ENCODE measurements around the gene PCDHB6.
"Not testable (repeated sequence)": the region's sequence is repeated elsewhere in the genome, so short reads cannot be mapped to it uniquely, and the experiment has no call there.

The PCDHB6 gene

GRCh38 chr5:141172381-141173204 lies 22.7 kb downstream of the PCDHB6 start, which contains the start of gene PCDHB7:
Gene PCDHB7, plus strand, starts transcription at chr5:141172644. Its CDS starts 192 bp downstream, at chr5:141172836.
- no peak for DNase-seq

GRCh38 chr5:141174291-141175104 lies 24.6 kb downstream of the PCDHB6 start:
- DNase-seq = not testable (repeated sequence)

- DNase-seq = no peak
Observed at GRCh38 chr5:141175933-141176332, 26.1 kb downstream of the PCDHB6 start.

- DNase-seq = not testable (repeated sequence)
Observed at GRCh38 chr5:141177577-141178191, 27.8 kb downstream of the PCDHB6 start, which contains the start of gene PCDHB8. Gene PCDHB8, plus strand, starts transcription at chr5:141177790. Its CDS starts 245 bp downstream, at chr5:141178035.

GRCh38 chr5:141179371-141179770 lies 29.5 kb downstream of the PCDHB6 start:
- DNase-seq = not testable (repeated sequence)

GRCh38 chr5:141179876-141180275 lies 30.0 kb downstream of the PCDHB6 start:
- DNase-seq = not testable (repeated sequence)

GRCh38 chr5:141180313-141180712 lies 30.5 kb downstream of the PCDHB6 start:
- no peak for DNase-seq

- DNase-seq = peak in 1 of 2 experiments; percentile 17
Observed at GRCh38 chr5:141182248-141182647, 32.4 kb downstream of the PCDHB6 start, which contains the start of gene PCDHB16. Gene PCDHB16, plus strand, starts transcription at chr5:141182387. Its CDS starts 173 bp downstream, at chr5:141182560.

GRCh38 chr5:141184117-141184855 lies 34.4 kb downstream of the PCDHB6 start:
- DNase-seq = not testable (repeated sequence)

- DNase-seq = peak; percentile 16 to 75
Observed at GRCh38 chr5:141186897-141187512, 37.1 kb downstream of the PCDHB6 start, which contains the start of gene PCDHB9. Gene PCDHB9, plus strand, starts transcription at chr5:141187161. Its CDS starts 158 bp downstream, at chr5:141187319.

GRCh38 chr5:141188682-141189081 lies 38.8 kb downstream of the PCDHB6 start:
- not testable (repeated sequence) for DNase-seq

GRCh38 chr5:141189131-141189530 lies 39.3 kb downstream of the PCDHB6 start:
- not testable (repeated sequence) for DNase-seq

GRCh38 chr5:141192110-141192725 lies 42.4 kb downstream of the PCDHB6 start, which contains the start of gene PCDHB10:
Gene PCDHB10, plus strand, starts transcription at chr5:141192353. Its CDS starts 200 bp downstream, at chr5:141192553.
- DNase-seq = peak in 1 of 2 experiments; percentile 66

GRCh38 chr5:141194332-141194731 lies 44.5 kb downstream of the PCDHB6 start:
- not testable (repeated sequence) for DNase-seq

GRCh38 chr5:141196363-141196762 lies 46.5 kb downstream of the PCDHB6 start:
- no peak for DNase-seq

- DNase-seq = peak in 1 of 2 experiments; percentile 36
Observed at GRCh38 chr5:141199359-141200235, 49.7 kb downstream of the PCDHB6 start, which contains the start of gene PCDHB11. Gene PCDHB11, plus strand, starts transcription at chr5:141199627. Its CDS starts 148 bp downstream, at chr5:141199775.

GRCh38 chr5:141201126-141201525 lies 51.3 kb downstream of the PCDHB6 start:
- not testable (repeated sequence) for DNase-seq

- not testable (repeated sequence) for DNase-seq
Observed at GRCh38 chr5:141201646-141202045, 51.8 kb downstream of the PCDHB6 start.
